ENCODE measurements around the gene CNTN2. TPM values are rescaled to one million over a fixed set of nuclear protein-coding genes. Genes with fewer than 3 reads are reported as not detected.

The CNTN2 gene
- total RNA-seq, 1 experiment from 2014 or later: not detected

GRCh38 chr1:205072881-205073280 lies 29.9 kb downstream of the CNTN2 start:
- Mint-ChIP-seq H3K4me1 (ENCODE audit: low read depth, unreplicated experiment) (no peaks in the 10 kb centered on the region), H3K36me3 (ENCODE audit: insufficient read depth, unreplicated experiment) (no peaks in the 10 kb centered on the region), H3K9me3 (ENCODE audit: low read depth, unreplicated experiment) (no peaks in the 10 kb centered on the region), H3K27ac (ENCODE audit: unreplicated experiment) (no peak overlapping the region), H3K4me3 (ENCODE audit: low read depth, unreplicated experiment) (no peak overlapping the region), H3K27me3 (ENCODE audit: unreplicated experiment) (no peaks in the 10 kb centered on the region)
- CTCF ChIA-PET: no interaction called here
- no peak for DNase-seq
- TF ChIP-seq, protein P1, sequence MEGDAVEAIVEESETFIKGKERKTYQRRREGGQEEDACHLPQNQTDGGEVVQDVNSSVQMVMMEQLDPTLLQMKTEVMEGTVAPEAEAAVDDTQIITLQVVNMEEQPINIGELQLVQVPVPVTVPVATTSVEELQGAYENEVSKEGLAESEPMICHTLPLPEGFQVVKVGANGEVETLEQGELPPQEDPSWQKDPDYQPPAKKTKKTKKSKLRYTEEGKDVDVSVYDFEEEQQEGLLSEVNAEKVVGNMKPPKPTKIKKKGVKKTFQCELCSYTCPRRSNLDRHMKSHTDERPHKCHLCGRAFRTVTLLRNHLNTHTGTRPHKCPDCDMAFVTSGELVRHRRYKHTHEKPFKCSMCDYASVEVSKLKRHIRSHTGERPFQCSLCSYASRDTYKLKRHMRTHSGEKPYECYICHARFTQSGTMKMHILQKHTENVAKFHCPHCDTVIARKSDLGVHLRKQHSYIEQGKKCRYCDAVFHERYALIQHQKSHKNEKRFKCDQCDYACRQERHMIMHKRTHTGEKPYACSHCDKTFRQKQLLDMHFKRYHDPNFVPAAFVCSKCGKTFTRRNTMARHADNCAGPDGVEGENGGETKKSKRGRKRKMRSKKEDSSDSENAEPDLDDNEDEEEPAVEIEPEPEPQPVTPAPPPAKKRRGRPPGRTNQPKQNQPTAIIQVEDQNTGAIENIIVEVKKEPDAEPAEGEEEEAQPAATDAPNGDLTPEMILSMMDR (IDR thresholded peaks at IDR 0.05; ENCODE audit: unreplicated experiment): no peak
- intact Hi-C loops (cut with micrococcal nuclease; ENCODE audit: unreplicated experiment): no loop called here
- BruUV-seq (replicated peaks): no TSS peak

DNA sequence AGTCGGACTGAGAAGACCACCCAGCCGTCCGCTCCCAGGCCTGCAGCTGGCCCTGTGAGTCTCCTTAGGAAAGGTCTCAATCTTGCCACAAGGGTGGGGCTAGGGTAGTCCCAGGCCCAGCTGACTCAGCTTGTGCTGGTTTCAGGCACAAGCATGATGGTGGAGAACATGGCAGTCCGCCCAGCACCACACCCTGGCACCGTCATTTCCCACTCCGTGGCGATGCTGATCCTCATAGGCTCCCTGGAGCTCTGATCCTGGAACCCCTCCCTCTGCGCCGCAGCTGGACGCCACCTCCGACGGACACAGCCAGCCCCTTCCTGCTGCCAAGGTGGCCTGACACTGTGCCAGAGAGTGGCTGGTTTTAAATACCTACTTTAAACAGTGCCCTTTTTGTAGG lies 30.5 kb downstream of the CNTN2 start:
- no peaks in the 10 kb centered on the region for H3K27me3 Mint-ChIP-seq (ENCODE audit: unreplicated experiment)
- H3K4me3 Mint-ChIP-seq (ENCODE audit: low read depth, unreplicated experiment): no peak overlapping the region
- H3K9me3 Mint-ChIP-seq (ENCODE audit: low read depth, unreplicated experiment): no peaks in the 10 kb centered on the region
- intact Hi-C loops (cut with micrococcal nuclease; ENCODE audit: unreplicated experiment): no loop called here
- CTCF ChIA-PET: no interaction called here
- TF ChIP-seq, protein P1 (IDR thresholded peaks at IDR 0.05; ENCODE audit: unreplicated experiment): no peak
- H3K4me1 Mint-ChIP-seq (ENCODE audit: low read depth, unreplicated experiment): no peaks in the 10 kb centered on the region
- no peak overlapping the region for H3K27ac Mint-ChIP-seq (ENCODE audit: unreplicated experiment)
- BruUV-seq (replicated peaks): no TSS peak
- no peak for DNase-seq
- no peaks in the 10 kb centered on the region for H3K36me3 Mint-ChIP-seq (ENCODE audit: insufficient read depth, unreplicated experiment)

- H3K9me3 Mint-ChIP-seq (ENCODE audit: low read depth, unreplicated experiment): no peaks in the 10 kb centered on the region
- CTCF ChIA-PET: no interaction called here
- H3K36me3 Mint-ChIP-seq (ENCODE audit: insufficient read depth, unreplicated experiment): no peaks in the 10 kb centered on the region
- TF ChIP-seq, protein P1 (IDR thresholded peaks at IDR 0.05; ENCODE audit: unreplicated experiment): no peak
- no peak overlapping the region for H3K27ac Mint-ChIP-seq (ENCODE audit: unreplicated experiment)
- BruUV-seq (replicated peaks): no TSS peak
- intact Hi-C loops (cut with micrococcal nuclease; ENCODE audit: unreplicated experiment): no loop called here
- H3K27me3 Mint-ChIP-seq (ENCODE audit: unreplicated experiment): no peaks in the 10 kb centered on the region
- no peaks in the 10 kb centered on the region for H3K4me1 Mint-ChIP-seq (ENCODE audit: low read depth, unreplicated experiment)
- DNase-seq: no peak
- H3K4me3 Mint-ChIP-seq (ENCODE audit: low read depth, unreplicated experiment): no peak overlapping the region
Measured at GRCh38 chr1:205074084-205074483, 31.1 kb downstream of the CNTN2 start.

GRCh38 chr1:205074513-205074912 lies 31.5 kb downstream of the CNTN2 start:
- H3K27ac Mint-ChIP-seq (ENCODE audit: unreplicated experiment): no peak overlapping the region
- TF ChIP-seq, protein P1 (IDR thresholded peaks at IDR 0.05; ENCODE audit: unreplicated experiment): no peak
- H3K4me3 Mint-ChIP-seq (ENCODE audit: low read depth, unreplicated experiment): no peak overlapping the region
- H3K9me3 Mint-ChIP-seq (ENCODE audit: low read depth, unreplicated experiment): no peaks in the 10 kb centered on the region
- CTCF ChIA-PET: interaction anchor here (3.1 kb wide), 1 partner anchor 13 kb away, joined by 15 read pairs; no protein-coding TSS in a partner anchor
- no peaks in the 10 kb centered on the region for H3K36me3 Mint-ChIP-seq (ENCODE audit: insufficient read depth, unreplicated experiment)
- no peaks in the 10 kb centered on the region for H3K27me3 Mint-ChIP-seq (ENCODE audit: unreplicated experiment)
- H3K4me1 Mint-ChIP-seq (ENCODE audit: low read depth, unreplicated experiment): no peaks in the 10 kb centered on the region
- BruUV-seq (replicated peaks): no TSS peak
- no peak for DNase-seq
- intact Hi-C loops (cut with micrococcal nuclease; ENCODE audit: unreplicated experiment): no loop called here
